Brain microvascular endothelial cell (primary cell): ENCODE measurements around the gene COA7.
"Not testable (repeated sequence)": the region's sequence is repeated elsewhere in the genome, so short reads cannot be mapped to it uniquely, and the experiment has no call there.

Experiments
- DNase-seq: peaks from one replicate; pipeline ENCODE4 v3.0.0-alpha.2; 2020
- H3K27ac ChIP-seq: fragments of 250-450 bp; sonication (Bioruptor Pico); 2 replicates; pipeline ENCODE4 v1.5.1; 2020; ENCODE audit warnings: mild to moderate bottlenecking, moderate library complexity
- H3K27me3 ChIP-seq: fragments of 250-450 bp; sonication (Bioruptor Pico); replicated peaks from 2 replicates; pipeline ENCODE4 v1.5.1; 2020; ENCODE audit warnings: mild to moderate bottlenecking
- H3K36me3 ChIP-seq: fragments of 250-450 bp; sonication (Bioruptor Pico); replicated peaks from 2 replicates; pipeline ENCODE4 v1.5.1; 2020; ENCODE audit warnings: mild to moderate bottlenecking
- H3K4me3 ChIP-seq: 2 replicates; pipeline ENCODE4 v1.5.1; 2011; ENCODE audit warnings: low read depth, mild to moderate bottlenecking, control low read depth, low read length, moderate library complexity
- in situ Hi-C: cut with HindIII; loops from 2 replicates; pipeline ENCODE4 v1.10.0; 2017; ENCODE audit warnings: low sequenced_read_pairs, low pct_ligation_motif_present
- TF ChIP-seq, protein P1 (sequence below): IDR thresholded peaks from 2 replicates; pipeline ENCODE4 v1.5.1; 2011; ENCODE audit warnings: low read depth, mild to moderate bottlenecking, moderate library complexity, low read length, control low read depth, inconsistent platforms; ENCODE audit errors: missing control alignments

COA7 gene

GRCh38 chr1:52738893-52739292 lies 40.7 kb upstream of the COA7 start:
- TF ChIP-seq, protein P1, sequence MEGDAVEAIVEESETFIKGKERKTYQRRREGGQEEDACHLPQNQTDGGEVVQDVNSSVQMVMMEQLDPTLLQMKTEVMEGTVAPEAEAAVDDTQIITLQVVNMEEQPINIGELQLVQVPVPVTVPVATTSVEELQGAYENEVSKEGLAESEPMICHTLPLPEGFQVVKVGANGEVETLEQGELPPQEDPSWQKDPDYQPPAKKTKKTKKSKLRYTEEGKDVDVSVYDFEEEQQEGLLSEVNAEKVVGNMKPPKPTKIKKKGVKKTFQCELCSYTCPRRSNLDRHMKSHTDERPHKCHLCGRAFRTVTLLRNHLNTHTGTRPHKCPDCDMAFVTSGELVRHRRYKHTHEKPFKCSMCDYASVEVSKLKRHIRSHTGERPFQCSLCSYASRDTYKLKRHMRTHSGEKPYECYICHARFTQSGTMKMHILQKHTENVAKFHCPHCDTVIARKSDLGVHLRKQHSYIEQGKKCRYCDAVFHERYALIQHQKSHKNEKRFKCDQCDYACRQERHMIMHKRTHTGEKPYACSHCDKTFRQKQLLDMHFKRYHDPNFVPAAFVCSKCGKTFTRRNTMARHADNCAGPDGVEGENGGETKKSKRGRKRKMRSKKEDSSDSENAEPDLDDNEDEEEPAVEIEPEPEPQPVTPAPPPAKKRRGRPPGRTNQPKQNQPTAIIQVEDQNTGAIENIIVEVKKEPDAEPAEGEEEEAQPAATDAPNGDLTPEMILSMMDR = no peak

GRCh38 chr1:52738148-52738547 lies 40.0 kb upstream of the COA7 start:
- Histone ChIP-seq H3K4me3 (no peak overlapping the region), H3K27ac (no peak overlapping the region), H3K36me3 (no peaks in the 10 kb centered on the region), H3K27me3 (no peaks in the 10 kb centered on the region)
- TF ChIP-seq, protein P1 = no peak
- DNase-seq = no peak
- in situ Hi-C loops = no loop called here

More at GRCh38 chr1:52738893-52739292, 40.7 kb upstream of the COA7 start:
- no peak for DNase-seq
- no peak overlapping the region for H3K4me3 ChIP-seq
- H3K27me3 ChIP-seq = no peaks in the 10 kb centered on the region
- H3K36me3 ChIP-seq = no peaks in the 10 kb centered on the region
- in situ Hi-C loops = no loop called here
- no peak overlapping the region for H3K27ac ChIP-seq

DNA sequence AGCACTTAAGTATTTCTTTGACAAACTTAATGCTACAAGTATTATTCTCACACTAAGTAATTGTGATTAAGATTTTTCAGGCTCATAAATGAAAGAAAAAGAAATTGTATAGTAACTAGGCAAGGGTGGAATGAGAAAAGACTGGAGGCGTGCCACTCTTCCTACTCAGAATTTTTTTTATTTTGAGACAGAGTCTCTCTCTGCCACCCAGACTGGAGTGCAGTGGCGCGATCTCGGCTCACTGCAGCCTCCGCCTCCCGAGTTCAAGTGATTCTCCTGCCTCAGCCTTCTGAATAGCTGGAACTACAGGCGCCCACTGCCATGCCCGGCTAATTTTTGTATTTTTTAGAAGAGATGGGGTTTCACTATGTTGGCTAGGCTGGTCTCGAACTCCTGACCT lies 37.2 kb upstream of the COA7 start:
- in situ Hi-C loops, H3K36me3 ChIP-seq, H3K27ac ChIP-seq, H3K4me3 ChIP-seq, DNase-seq, H3K27me3 ChIP-seq: not testable (repeated sequence)

DNA sequence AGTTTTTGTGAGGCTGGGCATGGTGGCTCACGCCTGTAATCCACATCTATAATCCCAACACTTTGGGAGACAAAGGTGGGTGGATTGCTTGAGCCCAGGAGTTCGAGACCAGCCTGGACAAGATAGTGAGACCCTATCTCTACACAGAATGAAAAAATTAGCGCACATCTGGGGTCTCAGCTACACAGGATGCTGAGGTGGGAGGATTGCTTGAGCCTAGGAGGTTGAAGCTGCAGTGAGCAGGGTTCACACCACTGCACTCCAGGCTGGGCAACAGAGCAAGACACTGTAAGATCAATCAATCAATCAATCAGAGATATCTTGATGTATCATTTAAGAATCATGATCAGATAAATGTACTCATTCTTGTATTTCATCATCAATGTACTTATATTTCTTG lies 35.2 kb upstream of the COA7 start:
- Histone ChIP-seq H3K4me3 (no peak overlapping the region), H3K27me3 (no peaks in the 10 kb centered on the region), H3K36me3 (no peaks in the 10 kb centered on the region), H3K27ac (no peak overlapping the region)
- no peak for DNase-seq
- TF ChIP-seq, protein P1 = no peak
- in situ Hi-C loops = no loop called here

GRCh38 chr1:52727956-52728656 lies 30.0 kb upstream of the COA7 start:
- Histone ChIP-seq H3K4me3 (no peak overlapping the region), H3K27ac (no peak overlapping the region), H3K36me3 (no peaks in the 10 kb centered on the region), H3K27me3 (no peaks in the 10 kb centered on the region)
- TF ChIP-seq, protein P1 = no peak
- no peak for DNase-seq
- in situ Hi-C loops = no loop called here

DNA sequence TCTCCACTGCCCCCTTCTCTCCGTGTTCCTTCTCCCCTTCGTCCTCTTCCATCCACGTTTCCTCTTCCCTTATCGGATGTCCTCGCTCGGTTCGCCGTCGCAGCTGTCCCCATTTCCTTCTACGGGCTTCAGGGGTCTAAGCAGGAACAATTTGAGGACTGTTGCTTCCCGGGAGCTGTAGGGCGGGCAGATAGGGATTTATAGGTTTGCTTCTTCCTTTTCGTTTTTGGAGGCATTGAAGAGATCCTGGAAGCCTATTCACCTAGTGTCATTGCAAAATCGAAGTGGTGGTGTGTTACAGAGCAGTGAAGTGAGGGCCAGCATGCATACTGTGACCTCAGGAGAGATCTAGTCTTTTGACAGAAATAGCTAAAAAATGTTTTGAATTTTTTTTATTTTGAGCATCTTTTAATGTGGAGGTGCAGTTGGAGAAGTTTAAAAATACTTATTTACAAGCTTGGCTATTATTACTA lies 29.0 kb upstream of the COA7 start:
- in situ Hi-C loops = no loop called here
- TF ChIP-seq, protein P1 = no peak
- H3K27ac ChIP-seq = no peak overlapping the region
- H3K27me3 ChIP-seq = no peaks in the 10 kb centered on the region
- peak overlapping the region; percentile 84 for H3K4me3 ChIP-seq
- no peaks in the 10 kb centered on the region for H3K36me3 ChIP-seq
- no peak for DNase-seq
